ENCODE results near the gene ZNF532. TPM values are rescaled to one million over a fixed set of nuclear protein-coding genes. Genes with fewer than 3 reads are reported as not detected.

The ZNF532 gene
- total and polyA plus RNA-seq, 2 donors (not counting 3 experiments of a cell fraction or from before 2014, with no cell fraction given), result 42.3 to 70.1 TPM

DNA sequence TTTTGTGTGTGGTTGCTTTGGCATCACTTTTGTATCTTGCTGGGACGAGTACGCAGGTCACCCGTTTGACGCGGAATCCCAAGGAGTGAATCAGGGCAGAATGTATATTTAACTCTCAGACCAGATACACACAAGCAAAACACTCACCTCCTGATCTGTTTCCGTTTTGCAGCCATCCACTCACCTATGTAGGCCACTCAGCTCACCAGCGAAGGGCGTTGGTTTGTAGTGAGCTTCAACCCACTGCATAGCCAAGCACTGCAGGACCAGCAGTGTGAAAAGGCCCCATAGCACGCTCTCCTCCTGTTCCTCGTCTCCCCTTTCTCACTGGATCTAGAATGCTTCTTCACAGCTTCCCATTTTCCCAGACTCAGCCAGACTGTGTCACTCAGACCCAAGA lies 58.3 kb downstream of the ZNF532 start:
- Histone ChIP-seq H3K4me2 (ENCODE audit: insufficient read depth, low read length) (no peak overlapping the region), H3K79me2 (ENCODE audit: control insufficient read depth, insufficient read depth, low read length) (peaks cover 7% of the 10 kb centered on the region), H3K36me3 (ENCODE audit: control insufficient read depth in 2 of 2, extremely low read depth in 1 of 2, insufficient read depth in 2 of 2, low read length in 2 of 2) (peaks cover 2 to 18% of the 10 kb centered on the region in 2 experiments), H3K9me3 (replicated peaks; ENCODE audit: control insufficient read depth, insufficient read depth, low read length) (no peaks in the 10 kb centered on the region), H3K9ac (replicated peaks; ENCODE audit: extremely low read depth, insufficient read depth, low read length) (no peak overlapping the region), H2AFZ (ENCODE audit: low read depth, low read length) (no peak overlapping the region), H3K4me3 (replicated peaks in 1 of 3; ENCODE audit: insufficient read depth in 1 of 3, low read depth in 1 of 3, low read length in 3 of 3) (no peak overlapping the region), H3K27me3 (ENCODE audit: control insufficient read depth in 2 of 2, insufficient read depth in 2 of 2, low read length in 2 of 2) (no peaks in the 10 kb centered on the region), H3K9me1 (replicated peaks; ENCODE audit: control insufficient read depth, extremely low read depth, insufficient read depth, low read length) (no peaks in the 10 kb centered on the region), H3K4me1 (ENCODE audit: control insufficient read depth, extremely low read depth, insufficient read depth, low read length) (no peaks in the 10 kb centered on the region), H4K20me1 (replicated peaks; ENCODE audit: control insufficient read depth, extremely low read depth, insufficient read depth, low read length) (no peaks in the 10 kb centered on the region), H3K27ac (ENCODE audit: insufficient read depth, low read depth, low read length) (no peak overlapping the region)
- dilution Hi-C loops (cut with MboI; ENCODE audit: extremely low pct_ligation_motif_present, low sequenced_read_pairs), result no loop called here
- FAIRE-seq (no peak), DNase-seq (ENCODE audit: low read depth, low spot score) (no peak)
- POLR2A ChIA-PET, result no interaction called here
- no peak for TF ChIP-seq GATA2 (IDR thresholded peaks at IDR 0.05; ENCODE audit: insufficient read depth, insufficient read length, low read depth, low read length)
- no peak for TF ChIP-seq JUN (IDR thresholded peaks at IDR 0.05; ENCODE audit: borderline replicate concordance, insufficient read depth, insufficient read length, low read depth)
- TF ChIP-seq, protein P1, sequence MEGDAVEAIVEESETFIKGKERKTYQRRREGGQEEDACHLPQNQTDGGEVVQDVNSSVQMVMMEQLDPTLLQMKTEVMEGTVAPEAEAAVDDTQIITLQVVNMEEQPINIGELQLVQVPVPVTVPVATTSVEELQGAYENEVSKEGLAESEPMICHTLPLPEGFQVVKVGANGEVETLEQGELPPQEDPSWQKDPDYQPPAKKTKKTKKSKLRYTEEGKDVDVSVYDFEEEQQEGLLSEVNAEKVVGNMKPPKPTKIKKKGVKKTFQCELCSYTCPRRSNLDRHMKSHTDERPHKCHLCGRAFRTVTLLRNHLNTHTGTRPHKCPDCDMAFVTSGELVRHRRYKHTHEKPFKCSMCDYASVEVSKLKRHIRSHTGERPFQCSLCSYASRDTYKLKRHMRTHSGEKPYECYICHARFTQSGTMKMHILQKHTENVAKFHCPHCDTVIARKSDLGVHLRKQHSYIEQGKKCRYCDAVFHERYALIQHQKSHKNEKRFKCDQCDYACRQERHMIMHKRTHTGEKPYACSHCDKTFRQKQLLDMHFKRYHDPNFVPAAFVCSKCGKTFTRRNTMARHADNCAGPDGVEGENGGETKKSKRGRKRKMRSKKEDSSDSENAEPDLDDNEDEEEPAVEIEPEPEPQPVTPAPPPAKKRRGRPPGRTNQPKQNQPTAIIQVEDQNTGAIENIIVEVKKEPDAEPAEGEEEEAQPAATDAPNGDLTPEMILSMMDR (IDR thresholded peaks at IDR 0.05; ENCODE audit: extremely low read depth in 1 of 2, insufficient read depth in 1 of 2, low read depth in 1 of 2, low read length in 2 of 2), result no peak
- no peak for TF ChIP-seq FOS (IDR thresholded peaks at IDR 0.05; ENCODE audit: borderline replicate concordance, insufficient read depth, low read length)
- TF ChIP-seq MYC (IDR thresholded peaks at IDR 0.05; ENCODE audit: low read depth, low read length), result no peak
- no peak for TF ChIP-seq EZH2 (IDR thresholded peaks at IDR 0.05; ENCODE audit: borderline replicate concordance, low read depth, low read length, severe bottlenecking)
- TF ChIP-seq POLR2A (IDR thresholded peaks at IDR 0.05; ENCODE audit: low read depth, low read length), result no peak
- TF ChIP-seq POLR2AphosphoS5 (IDR thresholded peaks at IDR 0.05; ENCODE audit: insufficient read depth, low read depth, low read length), result no peak
- TF ChIP-seq, protein P2, sequence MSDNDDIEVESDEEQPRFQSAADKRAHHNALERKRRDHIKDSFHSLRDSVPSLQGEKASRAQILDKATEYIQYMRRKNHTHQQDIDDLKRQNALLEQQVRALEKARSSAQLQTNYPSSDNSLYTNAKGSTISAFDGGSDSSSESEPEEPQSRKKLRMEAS (IDR thresholded peaks at IDR 0.05; ENCODE audit: insufficient read depth, insufficient read length), result no peak
- intact Hi-C loops (cut with micrococcal nuclease), result no loop called here
- BruUV-seq (replicated peaks), result no TSS peak
- CTCF ChIA-PET, result no interaction called here
